Measurements from ENCODE around the gene SAP130. TPM values are rescaled to one million over a fixed set of nuclear protein-coding genes. Genes with fewer than 3 reads are reported as not detected.

The SAP130 gene
- total RNA-seq, 2 donors from 2014 or later = 27.6 to 28.5 TPM

GRCh38 chr2:127996160-127996559 lies 31.7 kb downstream of the SAP130 start:
- ATAC-seq (replicated peaks) = no peak
- Mint-ChIP-seq H3K36me3 (ENCODE audit: low read depth) (peaks cover 98% of the 10 kb centered on the region), H3K27ac (no peak overlapping the region), H3K4me3 (no peak overlapping the region), H3K4me1 (no peaks in the 10 kb centered on the region), H3K27me3 (no peaks in the 10 kb centered on the region), H3K9me3 (no peaks in the 10 kb centered on the region)

- no peaks in the 10 kb centered on the region for H3K4me1 Mint-ChIP-seq
- ATAC-seq (replicated peaks) = no peak
- peaks cover 93% of the 10 kb centered on the region for H3K36me3 Mint-ChIP-seq (ENCODE audit: low read depth)
- H3K27me3 Mint-ChIP-seq = no peaks in the 10 kb centered on the region
- no peak overlapping the region for H3K4me3 Mint-ChIP-seq
- no peaks in the 10 kb centered on the region for H3K9me3 Mint-ChIP-seq
- no peak overlapping the region for H3K27ac Mint-ChIP-seq
Observed at GRCh38 chr2:127995725-127996124, 32.1 kb downstream of the SAP130 start.

- Mint-ChIP-seq H3K4me3 (no peak overlapping the region), H3K27ac (no peak overlapping the region)
- no peak for ATAC-seq (replicated peaks)
Observed at GRCh38 chr2:127993659-127994058, 34.2 kb downstream of the SAP130 start.

GRCh38 chr2:127991742-127992141 lies 36.1 kb downstream of the SAP130 start:
- no peaks in the 10 kb centered on the region for H3K4me1 Mint-ChIP-seq
- H3K27me3 Mint-ChIP-seq = no peaks in the 10 kb centered on the region
- peaks cover 90% of the 10 kb centered on the region for H3K36me3 Mint-ChIP-seq (ENCODE audit: low read depth)
- no peak for ATAC-seq (replicated peaks)
- H3K27ac Mint-ChIP-seq = no peak overlapping the region
- H3K4me3 Mint-ChIP-seq = no peak overlapping the region
- no peaks in the 10 kb centered on the region for H3K9me3 Mint-ChIP-seq

More at GRCh38 chr2:127993659-127994058, 34.2 kb downstream of the SAP130 start:
- Mint-ChIP-seq H3K4me1 (no peaks in the 10 kb centered on the region), H3K36me3 (ENCODE audit: low read depth) (peaks cover 90% of the 10 kb centered on the region), H3K9me3 (no peaks in the 10 kb centered on the region), H3K27me3 (no peaks in the 10 kb centered on the region)

- peak; percentile 48 for ATAC-seq (replicated peaks)
- no peaks in the 10 kb centered on the region for H3K4me1 Mint-ChIP-seq
Observed at GRCh38 chr2:127986548-127987079, 41.2 kb downstream of the SAP130 start.

GRCh38 chr2:127985735-127986134 lies 42.1 kb downstream of the SAP130 start:
- Mint-ChIP-seq H3K4me3 (no peak overlapping the region), H3K4me1 (no peaks in the 10 kb centered on the region), H3K36me3 (ENCODE audit: low read depth) (peaks cover 88% of the 10 kb centered on the region), H3K27ac (peak overlapping the region; percentile 24), H3K9me3 (no peaks in the 10 kb centered on the region), H3K27me3 (no peaks in the 10 kb centered on the region)
- no peak for ATAC-seq (replicated peaks)

More at GRCh38 chr2:127986548-127987079, 41.2 kb downstream of the SAP130 start:
- no peaks in the 10 kb centered on the region for H3K9me3 Mint-ChIP-seq
- H3K27ac Mint-ChIP-seq = peak overlapping the region; percentile 24
- H3K4me3 Mint-ChIP-seq = no peak overlapping the region
- no peaks in the 10 kb centered on the region for H3K27me3 Mint-ChIP-seq
- peaks cover 91% of the 10 kb centered on the region for H3K36me3 Mint-ChIP-seq (ENCODE audit: low read depth)

- peak; percentile 67 for ATAC-seq (replicated peaks)
- peaks cover 89% of the 10 kb centered on the region for H3K36me3 Mint-ChIP-seq (ENCODE audit: low read depth)
Observed at GRCh38 chr2:127985026-127985734, 42.7 kb downstream of the SAP130 start.

GRCh38 chr2:127984551-127984950 lies 43.3 kb downstream of the SAP130 start:
- Mint-ChIP-seq H3K36me3 (ENCODE audit: low read depth) (peaks cover 89% of the 10 kb centered on the region), H3K9me3 (no peaks in the 10 kb centered on the region)

More at GRCh38 chr2:127985026-127985734, 42.7 kb downstream of the SAP130 start:
- Mint-ChIP-seq H3K27me3 (no peaks in the 10 kb centered on the region), H3K4me3 (no peak overlapping the region), H3K27ac (peak overlapping the region; percentile 24), H3K9me3 (no peaks in the 10 kb centered on the region), H3K4me1 (no peaks in the 10 kb centered on the region)

GRCh38 chr2:127969446-127969845 lies 58.4 kb downstream of the SAP130 start:
- Mint-ChIP-seq H3K4me3 (no peak overlapping the region), H3K9me3 (no peaks in the 10 kb centered on the region), H3K27ac (no peak overlapping the region), H3K36me3 (ENCODE audit: low read depth) (peaks cover 87% of the 10 kb centered on the region), H3K27me3 (no peaks in the 10 kb centered on the region), H3K4me1 (peaks cover 5% of the 10 kb centered on the region)
- no peak for ATAC-seq (replicated peaks)

More at GRCh38 chr2:127984551-127984950, 43.3 kb downstream of the SAP130 start:
- H3K4me3 Mint-ChIP-seq = no peak overlapping the region
- H3K27ac Mint-ChIP-seq = peak overlapping the region; percentile 24
- no peak for ATAC-seq (replicated peaks)
- no peaks in the 10 kb centered on the region for H3K27me3 Mint-ChIP-seq
- H3K4me1 Mint-ChIP-seq = no peaks in the 10 kb centered on the region

GRCh38 chr2:127968610-127969339 lies 59.1 kb downstream of the SAP130 start:
- H3K9me3 Mint-ChIP-seq = no peaks in the 10 kb centered on the region
- H3K27me3 Mint-ChIP-seq = no peaks in the 10 kb centered on the region
- no peak overlapping the region for H3K4me3 Mint-ChIP-seq
- no peak overlapping the region for H3K27ac Mint-ChIP-seq
- H3K4me1 Mint-ChIP-seq = peaks cover 5% of the 10 kb centered on the region
- no peak for ATAC-seq (replicated peaks)
- H3K36me3 Mint-ChIP-seq (ENCODE audit: low read depth) = peaks cover 86% of the 10 kb centered on the region

- H3K27ac Mint-ChIP-seq = no peak overlapping the region
- no peak for ATAC-seq (replicated peaks)
- H3K4me3 Mint-ChIP-seq = no peak overlapping the region
- peaks cover 84% of the 10 kb centered on the region for H3K36me3 Mint-ChIP-seq (ENCODE audit: low read depth)
- peaks cover 5% of the 10 kb centered on the region for H3K4me1 Mint-ChIP-seq
- no peaks in the 10 kb centered on the region for H3K27me3 Mint-ChIP-seq
- H3K9me3 Mint-ChIP-seq = no peaks in the 10 kb centered on the region
Observed at GRCh38 chr2:127961729-127962128, 66.1 kb downstream of the SAP130 start.

GRCh38 chr2:127957240-127957639 lies 70.6 kb downstream of the SAP130 start:
- Mint-ChIP-seq H3K9me3 (no peaks in the 10 kb centered on the region), H3K27me3 (no peaks in the 10 kb centered on the region), H3K4me3 (no peak overlapping the region), H3K27ac (no peak overlapping the region), H3K4me1 (peaks cover 5% of the 10 kb centered on the region), H3K36me3 (ENCODE audit: low read depth) (peaks cover 49% of the 10 kb centered on the region)
- ATAC-seq (replicated peaks) = no peak

- H3K4me3 Mint-ChIP-seq = no peak overlapping the region
- ATAC-seq (replicated peaks) = no peak
- H3K9me3 Mint-ChIP-seq = no peaks in the 10 kb centered on the region
- H3K36me3 Mint-ChIP-seq (ENCODE audit: low read depth) = peaks cover 42% of the 10 kb centered on the region
- peaks cover 1% of the 10 kb centered on the region for H3K4me1 Mint-ChIP-seq
- no peak overlapping the region for H3K27ac Mint-ChIP-seq
- no peaks in the 10 kb centered on the region for H3K27me3 Mint-ChIP-seq
Observed at GRCh38 chr2:127954857-127955256, 73.0 kb downstream of the SAP130 start.

- no peaks in the 10 kb centered on the region for H3K4me1 Mint-ChIP-seq
- no peaks in the 10 kb centered on the region for H3K9me3 Mint-ChIP-seq
- ATAC-seq (replicated peaks) = no peak
- H3K36me3 Mint-ChIP-seq (ENCODE audit: low read depth) = peaks cover 42% of the 10 kb centered on the region
- H3K4me3 Mint-ChIP-seq = no peak overlapping the region
- no peak overlapping the region for H3K27ac Mint-ChIP-seq
- no peaks in the 10 kb centered on the region for H3K27me3 Mint-ChIP-seq
Observed at GRCh38 chr2:127953849-127954248, 74.0 kb downstream of the SAP130 start.

Data from activated T-helper 17 cell treated with anti-CD3 and anti-CD28 coated beads, Interleukin-2, amount 50 U/mL, for 72 hours (primary cell).